Activated CD4-positive, alpha-beta T cell treated with anti-CD3 and anti-CD28 coated beads, Interleukin-2, amount 10 ng/mL, durations not matched to agents 24 days and 14 days (primary cell): ENCODE results near the gene METTL9. TPM values are rescaled to one million over a fixed set of nuclear protein-coding genes. Genes with fewer than 3 reads are reported as not detected.

Experiments used
- DNase-seq: peaks from one replicate; pipeline ENCODE4 v3.0.0; 2022
- H3K27ac Mint-ChIP-seq: one replicate; pipeline ENCODE4 v1.8.0; 2022; ENCODE audit warnings: mild to moderate bottlenecking, mixed read lengths
- H3K27me3 Mint-ChIP-seq: one replicate; pipeline ENCODE4 v1.8.0; 2022; ENCODE audit warnings: mixed read lengths
- H3K36me3 Mint-ChIP-seq: one replicate; pipeline ENCODE4 v1.8.0; 2022; ENCODE audit warnings: low read depth, mild to moderate bottlenecking, mixed read lengths
- H3K4me1 Mint-ChIP-seq: one replicate; pipeline ENCODE4 v1.8.0; 2021; ENCODE audit warnings: mixed read lengths
- H3K4me3 Mint-ChIP-seq: one replicate; pipeline ENCODE4 v1.8.0; 2022; ENCODE audit warnings: mild to moderate bottlenecking, moderate library complexity, mixed read lengths
- H3K9me3 Mint-ChIP-seq: one replicate; pipeline ENCODE4 v1.8.0; 2021; ENCODE audit warnings: mixed read lengths
- intact Hi-C: fragments of 100-400 bp; cut with micrococcal nuclease; formaldehyde crosslinking; loops from one replicate; pipeline ENCODE4 v1.15.1; 2023
- total RNA-seq: library from RNA; stranded (reverse); gene quantifications from 2 replicates; pipeline ENCODE4 v1.2.3, GENCODE V29; 2022

The METTL9 gene
- total RNA-seq, 1 donor from 2014 or later: 66.7 TPM

GRCh38 chr16:21608639-21609328 is 9.4 kb downstream of the METTL9 start:
- H3K9me3 Mint-ChIP-seq: no peaks in the 10 kb centered on the region
- peaks cover 51% of the 10 kb centered on the region for H3K4me1 Mint-ChIP-seq
- H3K4me3 Mint-ChIP-seq: peak overlapping the region; percentile 25
- peaks cover 6% of the 10 kb centered on the region for H3K36me3 Mint-ChIP-seq
- H3K27ac Mint-ChIP-seq: no peak overlapping the region
- intact Hi-C loops: loop anchor here (1.0 kb wide), 1 partner anchor 8 kb away; no protein-coding TSS in a partner anchor
- no peaks in the 10 kb centered on the region for H3K27me3 Mint-ChIP-seq
- DNase-seq: peak; percentile 78

DNA sequence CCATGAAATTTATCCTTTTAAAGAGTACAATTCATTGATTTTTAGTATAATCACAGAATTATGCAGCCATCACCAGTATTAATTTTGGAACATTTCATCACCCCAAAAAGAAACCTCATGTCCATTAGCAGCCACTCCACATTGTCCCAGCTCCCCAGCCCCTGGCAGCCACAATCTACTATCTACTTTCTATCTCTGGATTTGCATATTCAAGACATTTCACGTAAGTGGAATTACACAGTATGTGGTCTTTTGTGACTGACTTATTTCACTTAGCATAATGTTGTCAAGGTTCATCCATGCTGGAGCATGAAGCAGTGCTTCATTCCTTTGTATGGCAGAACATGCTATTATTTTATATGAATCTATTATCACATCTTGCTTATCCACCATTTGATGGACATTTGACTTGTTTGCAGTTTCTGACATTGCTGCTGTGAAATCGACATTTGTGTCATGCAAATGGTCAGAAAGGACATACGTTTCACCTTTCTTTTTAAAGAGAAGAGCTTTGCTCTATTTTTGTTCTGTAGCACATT is 10.7 kb downstream of the METTL9 start:
- intact Hi-C loops: no loop called here
- no peaks in the 10 kb centered on the region for H3K9me3 Mint-ChIP-seq
- peaks cover 50% of the 10 kb centered on the region for H3K4me1 Mint-ChIP-seq
- H3K36me3 Mint-ChIP-seq: peaks cover 16% of the 10 kb centered on the region
- H3K27ac Mint-ChIP-seq: no peak overlapping the region
- no peak for DNase-seq
- H3K4me3 Mint-ChIP-seq: no peak overlapping the region
- H3K27me3 Mint-ChIP-seq: no peaks in the 10 kb centered on the region

GRCh38 chr16:21610766-21611165 is 11.4 kb downstream of the METTL9 start:
- no peak for DNase-seq
- Mint-ChIP-seq H3K36me3 (peaks cover 19% of the 10 kb centered on the region), H3K4me1 (peaks cover 49% of the 10 kb centered on the region), H3K27ac (no peak overlapping the region), H3K4me3 (no peak overlapping the region), H3K9me3 (no peaks in the 10 kb centered on the region), H3K27me3 (no peaks in the 10 kb centered on the region)
- intact Hi-C loops: no loop called here

- H3K9me3 Mint-ChIP-seq: no peaks in the 10 kb centered on the region
Observed at GRCh38 chr16:21611198-21611555, 11.8 kb downstream of the METTL9 start.

DNA sequence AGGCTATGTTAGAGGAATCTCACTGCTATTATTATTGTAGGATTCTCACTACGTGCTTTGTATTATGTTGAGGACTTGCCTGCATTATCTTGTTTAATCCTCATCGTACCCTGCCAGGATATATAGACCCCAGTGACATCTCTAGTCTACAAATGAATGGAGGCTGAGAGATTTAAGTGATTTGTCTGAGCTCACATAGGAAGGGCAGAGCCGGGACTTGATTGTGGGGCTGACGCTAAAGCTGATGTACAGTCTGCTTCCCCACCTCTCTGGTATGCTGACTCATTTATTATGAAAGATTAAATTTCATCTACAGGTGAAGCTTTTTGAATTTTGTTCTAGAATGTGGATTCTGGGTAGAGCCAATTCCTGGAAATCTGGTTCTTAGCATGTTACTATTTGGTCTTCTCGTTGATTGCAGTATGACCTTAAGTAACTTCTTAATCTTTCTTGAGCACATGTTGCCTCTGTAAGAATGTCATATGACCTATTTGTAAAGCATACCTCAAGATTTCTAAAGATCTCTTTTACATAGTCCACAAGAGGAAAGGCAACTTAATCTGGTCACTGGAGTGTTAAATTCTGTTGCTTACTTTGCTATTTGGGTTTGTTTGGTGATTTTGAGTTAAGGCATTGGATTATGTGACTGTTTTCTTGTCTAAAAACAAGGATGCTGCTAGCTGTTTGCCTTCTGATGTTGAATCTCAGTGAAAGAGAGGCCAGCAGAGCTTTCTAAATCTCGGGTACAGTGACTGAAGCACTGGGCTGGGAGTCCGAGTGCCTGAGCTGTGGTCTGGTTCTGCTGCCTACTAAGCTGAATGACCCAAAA is 12.4 kb downstream of the METTL9 start:
- DNase-seq: no peak
- Mint-ChIP-seq H3K36me3 (peaks cover 23% of the 10 kb centered on the region), H3K27ac (no peak overlapping the region), H3K27me3 (no peaks in the 10 kb centered on the region), H3K9me3 (no peaks in the 10 kb centered on the region), H3K4me3 (no peak overlapping the region), H3K4me1 (peaks cover 53% of the 10 kb centered on the region)
- intact Hi-C loops: no loop called here

More at GRCh38 chr16:21611198-21611555, 11.8 kb downstream of the METTL9 start:
- H3K27me3 Mint-ChIP-seq: no peaks in the 10 kb centered on the region
- peaks cover 23% of the 10 kb centered on the region for H3K36me3 Mint-ChIP-seq
- no peak overlapping the region for H3K27ac Mint-ChIP-seq
- no peak overlapping the region for H3K4me3 Mint-ChIP-seq
- intact Hi-C loops: no loop called here
- peaks cover 51% of the 10 kb centered on the region for H3K4me1 Mint-ChIP-seq
- no peak for DNase-seq

- H3K36me3 Mint-ChIP-seq: peaks cover 27% of the 10 kb centered on the region
Observed at GRCh38 chr16:21613361-21613760, 14.0 kb downstream of the METTL9 start.

DNA sequence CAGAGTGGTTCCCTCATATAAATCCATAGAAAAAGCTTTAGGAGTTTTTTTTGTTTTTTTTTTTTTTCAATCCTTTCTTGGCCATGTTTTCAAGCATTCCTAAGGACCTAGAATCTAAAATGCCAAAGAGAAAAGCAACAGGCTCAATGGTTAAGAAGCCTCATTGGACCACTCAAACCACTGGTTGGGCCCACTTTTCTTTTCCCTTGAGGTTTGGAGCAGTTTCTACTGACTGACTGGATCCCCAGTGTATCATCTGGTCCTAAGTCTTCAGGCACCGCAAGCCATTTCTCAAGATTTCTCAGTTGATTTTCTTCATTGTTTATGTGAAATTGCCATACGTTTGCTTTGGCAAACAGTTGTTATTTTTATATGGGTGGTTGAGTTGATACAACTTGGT is 14.4 kb downstream of the METTL9 start:
- intact Hi-C loops: no loop called here
- no peak overlapping the region for H3K27ac Mint-ChIP-seq
- no peaks in the 10 kb centered on the region for H3K9me3 Mint-ChIP-seq
- H3K4me1 Mint-ChIP-seq: peaks cover 49% of the 10 kb centered on the region
- no peak for DNase-seq
- no peaks in the 10 kb centered on the region for H3K27me3 Mint-ChIP-seq
- H3K36me3 Mint-ChIP-seq: peaks cover 27% of the 10 kb centered on the region
- no peak overlapping the region for H3K4me3 Mint-ChIP-seq

More at GRCh38 chr16:21613361-21613760, 14.0 kb downstream of the METTL9 start:
- Mint-ChIP-seq H3K4me3 (no peak overlapping the region), H3K9me3 (no peaks in the 10 kb centered on the region), H3K27me3 (no peaks in the 10 kb centered on the region), H3K27ac (no peak overlapping the region), H3K4me1 (peaks cover 53% of the 10 kb centered on the region)
- intact Hi-C loops: no loop called here
- no peak for DNase-seq

GRCh38 chr16:21614896-21615295 is 15.5 kb downstream of the METTL9 start:
- intact Hi-C loops: no loop called here
- Mint-ChIP-seq H3K9me3 (no peaks in the 10 kb centered on the region), H3K36me3 (peaks cover 36% of the 10 kb centered on the region)

GRCh38 chr16:21617607-21618006 is 18.2 kb downstream of the METTL9 start:
- Mint-ChIP-seq H3K9me3 (no peaks in the 10 kb centered on the region), H3K27ac (no peak overlapping the region), H3K27me3 (no peaks in the 10 kb centered on the region), H3K4me3 (no peak overlapping the region), H3K36me3 (peaks cover 36% of the 10 kb centered on the region), H3K4me1 (peaks cover 36% of the 10 kb centered on the region)
- no peak for DNase-seq
- intact Hi-C loops: no loop called here

More at GRCh38 chr16:21614896-21615295, 15.5 kb downstream of the METTL9 start:
- Mint-ChIP-seq H3K4me1 (peaks cover 44% of the 10 kb centered on the region), H3K4me3 (no peak overlapping the region), H3K27ac (no peak overlapping the region), H3K27me3 (no peaks in the 10 kb centered on the region)
- DNase-seq: no peak

DNA sequence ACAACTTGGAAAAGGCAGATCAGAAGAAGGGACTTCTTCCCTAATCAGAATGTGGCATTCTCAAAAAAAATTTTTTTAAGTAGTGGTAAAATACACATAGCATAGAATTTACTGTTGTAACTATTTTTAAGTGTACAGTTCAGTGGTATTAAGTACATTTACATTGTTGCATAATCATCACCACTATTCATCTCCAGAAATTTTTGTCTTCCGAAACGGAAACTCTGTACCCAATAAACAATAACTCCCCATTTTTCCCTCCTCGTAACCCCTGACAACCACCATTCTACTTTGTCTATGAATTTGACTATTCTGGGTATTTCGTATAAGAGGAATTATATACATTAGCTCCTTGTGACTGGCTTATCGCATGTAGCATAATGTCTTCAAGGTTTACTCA is 18.9 kb downstream of the METTL9 start:
- Mint-ChIP-seq H3K4me3 (no peak overlapping the region), H3K27ac (no peak overlapping the region), H3K36me3 (peaks cover 36% of the 10 kb centered on the region), H3K4me1 (peaks cover 35% of the 10 kb centered on the region), H3K9me3 (no peaks in the 10 kb centered on the region), H3K27me3 (no peaks in the 10 kb centered on the region)
- DNase-seq: no peak
- intact Hi-C loops: no loop called here

GRCh38 chr16:21619765-21620425 is 20.5 kb downstream of the METTL9 start:
- Mint-ChIP-seq H3K27me3 (no peaks in the 10 kb centered on the region), H3K9me3 (no peaks in the 10 kb centered on the region), H3K4me1 (peaks cover 41% of the 10 kb centered on the region), H3K36me3 (peaks cover 42% of the 10 kb centered on the region), H3K4me3 (no peak overlapping the region), H3K27ac (peak overlapping the region; percentile 25)
- intact Hi-C loops: no loop called here
- DNase-seq: no peak

DNA sequence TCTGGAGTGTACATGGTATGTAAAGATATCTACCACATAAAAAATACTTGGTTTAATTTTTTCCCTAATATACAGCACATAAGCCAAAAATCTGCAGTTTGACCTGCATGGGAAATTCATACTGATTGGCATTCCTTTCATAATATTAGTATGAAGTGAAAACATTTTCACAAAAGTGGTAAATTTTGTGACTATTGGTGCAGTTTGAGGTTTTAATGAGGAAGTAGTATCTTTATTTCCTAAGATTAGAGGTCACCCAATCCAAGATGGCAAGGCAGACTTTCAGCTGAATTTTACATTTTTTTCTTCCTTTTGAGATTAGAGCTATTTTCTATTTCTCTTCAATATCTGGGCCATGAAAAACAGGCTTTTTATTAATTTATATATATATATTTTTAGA is 21.2 kb downstream of the METTL9 start:
- peaks cover 44% of the 10 kb centered on the region for H3K36me3 Mint-ChIP-seq
- peaks cover 41% of the 10 kb centered on the region for H3K4me1 Mint-ChIP-seq
- no peak for DNase-seq
- H3K27me3 Mint-ChIP-seq: no peaks in the 10 kb centered on the region
- no peak overlapping the region for H3K4me3 Mint-ChIP-seq
- no peaks in the 10 kb centered on the region for H3K9me3 Mint-ChIP-seq
- H3K27ac Mint-ChIP-seq: no peak overlapping the region
- intact Hi-C loops: no loop called here

DNA sequence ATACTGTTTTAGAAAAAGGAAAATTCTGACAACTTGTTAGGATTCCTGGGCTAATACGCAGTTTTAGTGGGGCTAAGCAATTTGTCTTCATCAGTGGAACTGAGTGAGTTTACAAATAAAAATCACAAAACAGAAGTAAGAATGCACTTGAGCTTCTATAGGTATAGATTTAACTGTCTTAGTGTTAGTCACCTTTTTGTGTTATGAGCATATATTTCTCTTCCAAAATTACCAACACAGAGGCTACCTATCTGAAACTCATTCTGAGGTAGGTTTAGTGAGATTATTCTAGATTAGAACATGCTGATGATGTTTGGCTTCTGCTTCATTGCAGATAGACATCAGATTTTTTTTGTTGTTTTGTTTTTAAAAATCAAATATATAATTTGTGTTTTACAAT is 23.2 kb downstream of the METTL9 start:
- Mint-ChIP-seq H3K36me3 (peaks cover 52% of the 10 kb centered on the region), H3K4me3 (no peak overlapping the region), H3K4me1 (peaks cover 44% of the 10 kb centered on the region), H3K27me3 (no peaks in the 10 kb centered on the region), H3K9me3 (no peaks in the 10 kb centered on the region), H3K27ac (no peak overlapping the region)
- intact Hi-C loops: no loop called here
- no peak for DNase-seq

GRCh38 chr16:21625026-21625425 is 25.6 kb downstream of the METTL9 start:
- Mint-ChIP-seq H3K27ac (no peak overlapping the region), H3K36me3 (peaks cover 57% of the 10 kb centered on the region), H3K27me3 (no peaks in the 10 kb centered on the region), H3K9me3 (no peaks in the 10 kb centered on the region), H3K4me3 (no peak overlapping the region), H3K4me1 (peaks cover 35% of the 10 kb centered on the region)
- DNase-seq: no peak
- intact Hi-C loops: no loop called here
